Sciatic nerve (tissue), 2 donors: ENCODE measurements around the gene EEF1AKMT4. TPM values are rescaled to one million over a fixed set of nuclear protein-coding genes. Genes with fewer than 3 reads are reported as not detected.

Experiments used
- ATAC-seq: fragments of 200-7000 bp; cut with Tn5 transposase; one replicate; pipeline ENCODE4 v1.9.1; 2020; ENCODE audit warnings: mild to moderate bottlenecking, moderate library complexity
- DNase-seq: peaks from one replicate; pipeline ENCODE4 v3.0.0-alpha.2; 2020; ENCODE audit warnings: low spot score
- intact Hi-C: fragments of 100-400 bp; cut with DNase I; formaldehyde crosslinking; loops from one replicate; pipeline ENCODE4 v1.14.2; 2022
- total RNA-seq: library from RNA; stranded (reverse); fragmentation: NEBNext Ultra II Directional; extraction: Animal tissue kit (Norgen Biotek cat#: 25700); gene quantifications from one replicate; pipeline ENCODE4 v1.2.1, GENCODE V29; 2021
- donor health status: DM: no; HTN: no; CAD: no.
- donor health status: DM: no; HTN: no; CAD: no.

The EEF1AKMT4 gene
- total RNA-seq, 1 donor from 2014 or later, result 1.3 TPM

DNA sequence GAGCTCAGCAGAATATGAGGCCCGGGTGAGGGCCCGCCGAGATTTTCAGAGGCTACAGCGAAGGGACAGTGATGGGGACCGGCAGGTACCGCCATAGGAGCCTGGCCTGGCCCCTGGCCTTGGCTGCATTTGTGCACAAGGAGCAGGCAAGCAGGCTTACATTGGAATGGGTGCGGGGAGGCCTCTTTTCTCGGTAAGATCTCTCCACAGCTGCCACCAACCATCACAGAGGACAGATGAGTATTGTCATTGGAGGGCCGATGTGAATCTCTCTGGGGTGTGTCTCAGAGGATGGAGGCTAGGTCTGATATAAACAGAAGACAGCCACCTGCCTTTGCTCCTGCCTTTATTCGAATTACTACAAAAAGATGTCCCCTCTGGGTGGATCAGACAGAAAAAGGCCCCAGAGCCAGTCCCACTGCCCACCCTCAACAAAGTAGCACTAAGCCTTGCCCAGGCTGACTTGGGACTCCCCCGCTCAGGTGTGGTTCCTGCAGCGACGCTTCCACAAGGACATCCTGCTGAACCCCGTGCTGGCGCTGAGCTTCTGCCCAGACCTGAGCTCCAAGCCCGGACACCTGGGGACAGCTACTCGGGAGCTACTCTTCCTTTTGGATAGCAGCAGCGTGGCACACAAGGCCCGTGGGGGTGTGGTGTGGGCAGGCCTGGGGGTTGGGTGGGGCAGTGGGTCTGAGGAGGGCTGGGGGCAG lies 14.6 kb upstream of the EEF1AKMT4 start:
- peak; percentile 42 for DNase-seq
- intact Hi-C loops, result no loop called here
- no peak for ATAC-seq

DNA sequence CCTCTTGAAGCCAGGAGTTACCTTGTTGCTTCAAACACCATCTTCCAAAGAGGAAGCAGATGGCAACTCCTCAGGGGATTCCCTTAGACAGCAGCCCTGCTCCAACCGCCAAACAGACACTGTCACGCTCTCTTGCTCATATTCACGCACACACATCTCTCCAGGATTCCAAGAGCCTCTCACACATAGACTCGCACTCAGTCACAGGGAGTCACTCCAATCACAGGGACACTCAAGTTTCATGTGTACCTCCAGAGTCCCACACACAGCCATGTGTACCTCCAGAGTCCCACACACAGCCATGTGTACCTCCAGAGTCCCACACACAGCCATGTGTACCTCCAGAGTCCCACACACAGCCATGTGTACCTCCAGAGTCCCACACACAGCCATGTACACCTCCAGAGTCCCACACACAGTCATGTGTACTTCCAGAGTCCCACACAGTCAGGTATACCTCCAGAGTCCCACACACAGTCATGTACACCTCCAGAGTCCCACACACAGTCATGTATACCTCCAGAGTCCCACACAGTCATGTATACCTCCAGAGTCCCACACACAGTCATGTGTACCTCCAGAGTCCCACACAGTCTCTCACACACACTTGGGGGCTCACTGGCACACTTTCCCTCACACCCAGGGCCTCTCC lies 14.0 kb upstream of the EEF1AKMT4 start:
- no peak for DNase-seq
- intact Hi-C loops, result no loop called here
- no peak for ATAC-seq

DNA sequence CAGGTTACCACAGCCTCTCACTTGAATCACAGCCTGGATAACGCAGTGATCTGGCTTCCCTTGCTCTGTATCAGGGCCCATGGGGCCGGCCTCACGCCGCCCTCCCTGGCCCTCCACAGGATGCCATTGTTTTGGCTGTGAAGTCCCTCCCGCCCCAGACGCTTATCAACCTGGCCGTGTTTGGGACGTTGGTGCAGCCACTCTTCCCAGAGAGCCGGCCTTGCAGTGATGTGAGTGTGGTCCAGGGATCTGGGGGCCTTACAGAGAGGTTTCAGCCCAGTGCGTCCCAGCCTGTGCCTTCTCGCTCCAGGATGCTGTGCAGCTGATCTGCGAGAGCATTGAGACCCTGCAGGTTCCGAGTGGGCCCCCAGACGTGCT lies 13.4 kb upstream of the EEF1AKMT4 start:
- DNase-seq, result peak; percentile 34
- intact Hi-C loops, result no loop called here
- ATAC-seq, result no peak

DNA sequence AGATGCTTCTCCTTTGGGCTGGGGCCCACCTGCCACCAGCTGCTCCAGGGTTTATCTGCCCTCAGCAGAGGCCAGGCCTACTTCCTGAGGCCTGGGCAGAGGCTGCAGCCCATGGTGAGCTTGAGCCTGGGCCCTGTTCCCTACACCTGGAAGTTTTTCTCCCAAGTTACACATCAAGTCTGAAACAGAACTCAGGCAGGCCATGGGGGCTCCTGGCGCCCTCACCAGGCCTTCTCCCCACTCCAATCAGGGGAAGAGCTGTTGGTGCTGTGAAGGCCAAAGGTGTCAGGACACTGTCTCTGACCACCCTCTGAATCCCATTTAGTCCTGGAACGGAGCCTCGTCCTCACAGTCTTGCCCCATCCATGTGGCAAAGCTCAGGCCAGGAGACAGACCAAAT lies 12.8 kb upstream of the EEF1AKMT4 start:
- intact Hi-C loops, result no loop called here
- ATAC-seq, result no peak
- DNase-seq, result no peak

DNA sequence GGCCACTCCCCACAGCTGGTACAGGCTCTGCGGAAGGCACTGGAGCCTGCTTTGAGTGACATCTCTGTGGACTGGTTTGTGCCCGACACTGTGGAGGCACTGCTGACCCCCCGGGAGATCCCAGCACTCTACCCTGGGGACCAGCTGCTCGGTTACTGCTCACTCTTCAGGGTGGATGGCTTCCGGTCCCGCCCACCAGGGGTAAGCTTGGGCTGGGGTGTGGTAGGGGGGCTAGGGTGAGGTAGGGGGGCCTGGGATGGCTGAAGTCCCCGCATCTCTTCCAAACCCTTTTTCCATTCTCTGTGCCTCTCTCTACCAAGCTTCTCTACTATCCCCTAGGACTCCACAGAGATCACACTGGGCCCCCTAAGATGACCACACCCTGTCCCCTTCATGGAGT lies 12.3 kb upstream of the EEF1AKMT4 start:
- no peak for ATAC-seq
- intact Hi-C loops, result no loop called here
- no peak for DNase-seq

DNA sequence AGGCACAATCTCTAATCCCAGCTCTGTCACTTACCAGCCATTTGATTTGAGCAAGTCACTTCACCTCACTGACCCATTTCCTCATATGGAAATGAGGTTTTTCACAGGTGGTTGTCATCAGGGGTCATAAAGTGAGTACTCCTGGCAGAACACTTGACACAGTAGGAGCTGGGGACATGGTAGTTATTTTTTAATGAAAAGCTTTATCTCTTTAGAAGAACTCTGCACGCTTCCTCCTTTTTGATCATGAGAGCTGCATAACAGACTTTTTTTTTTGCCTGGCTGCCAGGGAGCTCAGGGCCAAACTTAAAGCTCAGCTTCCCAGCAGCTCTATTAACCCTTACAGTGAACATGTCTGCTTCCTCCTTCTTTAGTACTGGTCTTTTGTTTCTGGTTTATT lies 11.7 kb upstream of the EEF1AKMT4 start:
- DNase-seq (no peak), ATAC-seq (no peak)
- intact Hi-C loops, result no loop called here

DNA sequence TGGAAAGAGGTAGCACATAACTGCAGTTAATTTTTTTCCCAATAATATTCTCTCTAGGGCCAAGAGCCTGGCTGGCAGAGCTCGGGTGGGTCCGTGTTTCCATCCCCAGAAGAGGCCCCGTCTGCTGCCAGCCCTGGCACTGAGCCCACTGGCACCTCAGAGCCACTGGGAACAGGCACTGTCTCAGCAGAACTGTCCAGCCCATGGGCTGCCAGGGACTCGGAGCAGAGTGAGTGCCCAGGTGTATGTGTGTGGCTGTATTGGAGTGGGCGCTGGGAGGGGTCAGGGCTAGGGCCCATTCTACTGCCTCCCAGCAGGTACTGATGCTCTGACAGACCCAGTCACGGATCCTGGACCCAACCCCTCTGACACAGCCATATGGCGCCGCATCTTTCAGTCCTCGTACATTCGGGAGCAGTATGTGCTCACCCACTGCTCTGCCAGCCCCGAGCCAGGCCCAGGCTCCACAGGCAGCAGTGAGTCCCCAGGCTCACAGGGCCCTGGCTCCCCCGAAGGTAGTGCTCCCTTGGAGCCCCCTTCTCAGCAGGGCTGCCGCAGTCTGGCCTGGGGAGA lies 11.1 kb upstream of the EEF1AKMT4 start:
- intact Hi-C loops, result no loop called here
- no peak for ATAC-seq

DNA sequence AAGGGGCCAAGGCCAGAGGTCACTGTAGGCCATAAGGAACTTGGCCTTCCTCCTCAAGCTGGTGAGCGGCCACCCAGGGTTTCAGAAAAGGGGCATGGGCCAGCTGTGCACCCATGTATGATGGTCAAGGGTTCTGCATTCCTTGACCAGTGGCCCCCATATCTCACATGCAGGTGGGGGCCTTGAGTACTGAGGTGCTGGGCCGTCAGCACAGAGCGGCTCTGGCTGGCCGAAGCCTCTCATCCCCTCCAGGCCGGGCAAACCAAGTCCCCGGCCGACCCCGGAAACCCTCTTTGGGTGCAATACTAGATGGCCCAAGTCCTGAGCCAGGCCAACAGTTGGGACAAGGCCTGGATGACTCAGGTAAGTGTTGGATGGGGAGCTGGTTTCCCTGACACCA lies 10.3 kb upstream of the EEF1AKMT4 start:
- no peak for DNase-seq
- intact Hi-C loops, result no loop called here
- ATAC-seq, result no peak

More for the DNA sequence above, 11.1 kb upstream of the EEF1AKMT4 start:
- DNase-seq, result no peak

DNA sequence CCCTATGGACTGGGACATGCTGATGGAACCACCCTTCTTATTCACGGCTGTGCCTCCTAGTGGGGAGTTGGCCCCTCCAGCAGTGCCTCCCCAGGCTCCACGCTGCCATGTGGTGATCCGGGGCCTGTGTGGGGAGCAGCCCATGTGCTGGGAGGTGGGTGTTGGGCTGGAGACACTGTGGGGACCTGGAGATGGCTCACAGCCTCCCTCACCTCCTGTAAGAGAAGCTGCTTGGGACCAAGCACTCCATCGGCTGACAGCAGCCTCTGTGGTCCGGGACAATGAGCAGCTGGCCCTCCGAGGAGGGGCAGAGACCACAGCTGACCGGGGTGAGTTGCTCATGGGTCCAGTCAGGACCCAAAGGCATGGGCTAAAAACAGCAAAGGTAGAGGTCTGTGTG lies 9.8 kb upstream of the EEF1AKMT4 start:
- ATAC-seq (no peak), DNase-seq (no peak)
- intact Hi-C loops, result no loop called here

DNA sequence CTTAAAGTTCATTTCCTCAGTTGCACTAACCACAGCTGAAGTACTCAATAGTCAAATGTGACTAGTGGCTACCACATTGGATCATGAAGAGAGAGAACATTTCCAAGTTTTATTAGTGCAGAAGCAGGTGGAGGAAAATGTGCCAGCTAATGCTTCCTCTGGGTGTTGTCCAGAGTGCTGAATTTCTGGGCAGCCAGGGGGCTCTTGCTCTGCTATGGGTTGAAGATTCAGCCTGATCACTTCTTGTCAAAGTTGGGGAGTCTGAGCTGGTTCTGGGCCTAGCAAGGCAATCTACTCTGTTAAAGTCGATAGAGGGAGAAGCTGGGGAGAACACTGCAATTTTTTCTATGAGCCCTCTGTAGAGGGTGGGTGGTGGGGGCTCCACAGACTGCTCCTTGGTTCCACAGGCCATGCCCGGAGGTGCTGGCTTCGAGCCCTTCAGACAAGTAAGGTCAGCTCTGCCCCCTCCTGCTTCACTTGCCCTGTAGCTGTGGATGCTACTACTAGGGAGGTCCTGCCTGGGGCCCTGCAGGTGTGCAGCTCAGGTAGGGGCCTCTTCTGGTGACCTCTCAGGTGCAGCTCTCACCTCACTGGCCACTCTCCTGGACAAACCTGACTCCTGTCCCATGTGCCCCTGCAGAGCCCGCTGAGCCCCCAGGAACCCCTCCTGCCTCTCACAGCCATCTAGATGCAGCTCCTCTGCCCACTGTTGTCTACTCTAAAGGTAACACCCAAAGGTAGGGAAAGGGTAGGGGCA lies 8.9 kb upstream of the EEF1AKMT4 start:
- DNase-seq, result no peak
- no peak for ATAC-seq
- intact Hi-C loops, result no loop called here

DNA sequence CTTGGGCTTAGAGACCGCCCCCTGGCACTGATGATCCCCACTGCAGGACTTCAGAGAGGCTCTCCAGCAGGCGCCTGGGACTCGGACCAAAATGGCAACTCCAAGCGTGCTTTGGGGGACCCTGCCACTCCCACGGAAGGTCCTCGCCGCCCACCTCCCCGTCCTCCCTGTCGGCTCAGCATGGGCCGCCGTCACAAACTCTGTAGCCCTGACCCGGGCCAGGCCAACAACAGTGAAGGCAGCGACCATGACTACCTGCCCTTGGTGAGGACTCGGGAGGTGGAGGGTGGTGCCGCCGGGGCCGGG lies 8.4 kb upstream of the EEF1AKMT4 start:
- intact Hi-C loops, result no loop called here
- DNase-seq (no peak), ATAC-seq (no peak)

DNA sequence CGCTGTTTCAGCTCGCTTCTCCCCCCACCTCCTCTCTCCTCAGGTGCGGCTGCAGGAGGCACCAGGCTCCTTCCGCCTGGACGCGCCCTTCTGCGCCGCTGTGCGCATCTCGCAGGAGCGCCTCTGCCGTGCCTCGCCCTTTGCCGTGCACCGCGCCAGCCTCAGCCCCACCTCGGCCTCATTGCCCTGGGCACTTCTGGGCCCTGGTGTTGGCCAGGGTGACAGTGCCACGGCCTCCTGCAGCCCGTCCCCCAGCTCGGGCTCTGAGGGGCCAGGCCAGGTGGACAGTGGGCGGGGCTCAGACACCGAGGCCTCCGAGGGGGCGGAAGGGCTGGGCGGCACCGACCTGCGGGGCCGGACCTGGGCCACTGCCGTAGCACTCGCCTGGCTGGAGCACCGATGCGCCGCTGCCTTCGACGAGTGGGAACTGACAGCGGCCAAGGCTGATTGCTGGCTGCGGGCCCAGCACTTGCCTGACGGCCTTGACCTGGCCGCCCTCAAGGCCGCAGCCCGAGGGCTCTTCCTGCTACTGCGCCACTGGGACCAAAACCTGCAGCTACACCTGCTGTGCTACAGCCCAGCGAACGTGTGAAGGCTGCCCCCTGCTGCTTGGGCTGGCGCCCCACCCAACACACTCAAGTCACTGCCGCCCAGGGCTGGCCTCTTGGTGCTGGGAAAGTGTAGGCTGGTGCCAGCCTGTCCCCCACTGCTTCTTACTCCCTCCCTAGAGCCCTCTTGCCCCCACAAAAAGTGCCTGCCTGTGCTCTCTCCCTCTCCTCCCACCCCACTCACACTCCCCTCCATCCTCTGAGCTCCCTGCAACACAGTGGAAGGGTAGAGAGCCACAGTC lies 7.8 kb upstream of the EEF1AKMT4 start:
- intact Hi-C loops, result no loop called here
- DNase-seq, result no peak
- ATAC-seq, result peak; percentile 60

DNA sequence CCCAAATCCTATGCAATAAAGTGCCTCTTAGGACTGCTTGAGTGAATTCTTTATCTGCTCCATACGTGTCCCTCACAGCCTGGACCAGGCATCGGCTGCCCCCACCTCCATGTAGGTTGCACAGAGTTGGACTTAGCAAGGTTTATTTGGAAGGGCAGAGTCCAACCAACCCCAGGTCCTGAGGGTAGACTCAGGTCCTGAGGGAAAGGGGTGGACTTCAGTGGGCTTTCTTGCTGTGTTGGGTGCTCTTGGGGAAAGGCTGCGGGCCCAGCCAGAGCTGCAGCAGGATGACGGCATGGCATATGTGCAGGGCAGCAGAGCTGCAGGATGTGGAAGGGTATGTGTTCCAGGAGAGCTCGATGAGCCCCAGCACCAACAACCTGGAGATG lies 7.2 kb upstream of the EEF1AKMT4 start:
- DNase-seq, result no peak
- intact Hi-C loops, result no loop called here
- ATAC-seq, result no peak

DNA sequence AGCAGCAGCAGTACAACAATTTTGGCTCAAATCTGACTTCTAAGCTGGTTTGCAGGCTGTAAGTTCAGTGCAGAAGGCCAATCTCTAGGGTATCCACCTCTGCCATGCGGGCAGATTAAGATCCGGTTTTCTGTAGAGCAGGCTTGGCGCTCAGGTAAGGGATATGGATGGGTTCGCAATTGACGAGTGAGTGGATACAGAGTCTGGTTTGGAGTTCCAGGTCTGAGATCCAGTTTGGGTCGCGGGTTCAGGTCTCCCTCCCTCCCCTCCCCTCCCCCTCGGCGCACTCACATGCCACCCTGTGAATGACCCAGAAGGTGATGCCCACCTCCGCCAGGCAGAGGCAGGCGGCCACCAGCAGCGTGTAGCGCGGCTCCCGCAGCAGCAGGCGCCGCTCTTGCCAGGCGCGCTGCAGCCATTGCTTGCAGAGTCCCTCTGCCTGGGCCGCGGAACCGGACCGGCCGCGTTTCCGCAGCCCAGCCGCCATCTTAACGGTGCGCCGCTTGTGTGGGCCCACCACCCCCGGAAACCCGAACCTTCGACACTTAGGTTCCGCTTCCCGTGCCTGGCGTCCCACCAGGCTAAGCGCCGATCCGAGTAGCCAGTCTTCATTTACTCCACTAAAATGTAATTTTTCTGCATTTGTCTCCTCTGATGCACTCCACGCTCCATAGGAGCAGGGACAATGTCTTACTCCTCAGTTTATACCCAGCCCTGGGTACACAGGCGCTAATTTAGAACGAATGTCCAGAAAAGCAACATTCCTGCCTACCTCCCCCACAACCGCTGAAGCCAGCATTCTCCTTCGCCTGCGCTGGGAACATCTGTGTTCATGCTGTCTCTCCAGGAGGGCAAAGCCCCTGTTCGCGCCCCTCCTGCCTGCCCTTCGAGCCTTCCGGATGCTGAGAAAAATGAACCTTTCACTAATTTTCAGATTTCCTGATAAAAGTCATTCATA lies 739 bp upstream of the EEF1AKMT4 start, which contains the start of gene ALG3:
Gene ALG3, minus strand, starts transcription at position 509 of the 958 bp plus-strand sequence. Its CDS starts 22 bp downstream, at position 487.
- peak; percentile 91 for ATAC-seq
- intact Hi-C loops, result no loop called here

DNA sequence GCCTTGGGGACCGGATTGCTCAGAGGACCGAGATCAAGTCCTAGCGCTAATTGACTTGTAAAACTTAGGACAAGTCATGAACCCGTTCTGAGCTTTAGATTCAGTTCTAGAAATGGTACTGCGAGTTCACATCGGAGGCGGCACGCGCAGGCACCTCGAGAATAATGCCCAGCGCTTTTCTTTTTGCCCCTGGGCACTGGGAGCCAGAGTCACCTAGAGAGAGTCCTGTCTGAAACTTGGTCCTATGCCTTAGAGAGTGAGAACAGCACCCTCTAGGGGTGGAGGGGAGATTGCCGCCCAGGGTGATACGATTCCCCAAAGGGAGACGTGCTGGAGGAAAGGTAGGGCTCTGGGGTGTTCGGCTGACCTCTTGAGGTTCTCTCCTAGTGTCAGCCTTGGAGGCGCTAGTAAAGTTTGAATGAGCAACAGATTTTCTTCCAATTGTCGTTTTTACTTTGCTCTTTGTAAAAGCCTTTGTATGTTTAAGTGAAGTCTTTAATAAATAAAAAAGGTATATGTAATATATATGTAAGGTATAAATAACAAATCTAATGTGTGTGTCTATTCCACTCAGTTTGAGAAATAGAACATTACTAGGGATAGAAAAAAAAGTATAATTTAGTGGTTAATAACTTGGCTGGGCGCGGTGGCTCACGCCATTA lies 826 bp downstream of the EEF1AKMT4 start:
- DNase-seq (peak; percentile 90), ATAC-seq (peak; percentile 88)
- intact Hi-C loops, result no loop called here

More for the DNA sequence above, 739 bp upstream of the EEF1AKMT4 start, which contains the start of gene ALG3:
- peak; percentile 92 for DNase-seq

DNA sequence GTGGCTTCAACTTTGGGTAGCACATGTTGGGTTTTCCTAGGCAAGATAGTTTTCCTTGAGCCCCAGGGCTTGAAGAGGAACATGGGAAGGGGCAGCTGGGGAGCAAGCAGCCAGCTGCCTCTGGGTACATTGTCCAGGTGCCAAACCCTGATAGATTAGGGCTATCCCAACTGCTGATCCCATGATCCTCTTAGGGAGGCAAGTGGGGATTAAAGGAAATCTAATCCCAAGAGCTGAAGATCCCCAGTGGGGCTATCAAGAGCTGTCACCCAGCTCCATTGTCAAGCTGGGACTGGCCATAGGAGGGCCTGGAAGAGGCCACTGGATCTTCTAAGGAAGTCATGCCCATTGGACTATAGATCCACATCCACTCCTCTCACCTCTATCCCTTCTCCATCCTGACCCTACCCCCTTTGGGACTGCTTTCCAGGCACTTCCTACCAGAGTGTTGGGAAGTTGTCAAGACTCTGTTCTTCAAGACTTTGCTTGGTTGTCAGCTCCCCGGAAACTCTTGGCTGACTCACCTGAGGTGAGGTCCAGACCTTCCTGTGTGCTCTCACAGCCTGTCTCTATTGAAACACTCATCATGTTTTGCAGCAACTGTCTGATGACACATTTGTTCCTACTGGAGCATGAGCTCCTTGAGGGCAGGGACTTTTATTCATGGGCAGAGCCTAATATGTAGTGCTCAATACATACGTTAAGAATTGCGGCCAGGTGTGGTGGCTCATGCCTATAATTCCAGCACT lies 6.0 kb downstream of the EEF1AKMT4 start:
- no peak for DNase-seq
- no peak for ATAC-seq
- intact Hi-C loops, result no loop called here
